NT2/D1 (cell line): ENCODE results near the gene TMEFF1.

Experiments used
- SUZ12 ChIP-seq: IDR thresholded peaks from 2 replicates; pipeline ENCODE4 v1.6.1; 2011; ENCODE audit not compliant: insufficient read length, insufficient read depth; ENCODE audit errors: extremely low read depth
- YY1 ChIP-seq: IDR thresholded peaks from 2 replicates; pipeline ENCODE4 v1.6.1; 2011; ENCODE audit not compliant: insufficient read length, insufficient read depth
- ZNF274 ChIP-seq: IDR thresholded peaks from 2 replicates; pipeline ENCODE4 v1.6.1; 2011; ENCODE audit warnings: mild to moderate bottlenecking, low read depth, low read length

- TF ChIP-seq YY1, result no peak
- TF ChIP-seq SUZ12, result no peak
- no peak for TF ChIP-seq ZNF274
Observed at GRCh38 chr9:100626949-100627348, 154.0 kb downstream of the TMEFF1 start.
